GM23248 (cell line): ENCODE measurements around the gene ANKRD42. TPM values are rescaled to one million over a fixed set of nuclear protein-coding genes. Genes with fewer than 3 reads are reported as not detected.
A peak's percentile ranks its signal among the peaks of the same experiment; 100 is the strongest.

ENCODE experiments used
- DNase-seq: peaks from one replicate; pipeline ENCODE4 v3.0.0-alpha.2; 2015
- H2AFZ ChIP-seq: fragments of 200-600 bp; sonication (generic); 2 replicates; pipeline ENCODE4 v1.6.1; 2016; ENCODE audit warnings: antibody characterized with exemption
- H3F3A ChIP-seq: fragments of 200-600 bp; sonication (generic); 2 replicates; pipeline ENCODE4 v1.6.1; 2016; ENCODE audit warnings: mild to moderate bottlenecking, antibody characterized with exemption, mixed run types; ENCODE audit not compliant: insufficient read depth
- H3K27ac ChIP-seq: fragments of 200-600 bp; sonication (generic); 2 replicates; pipeline ENCODE4 v1.5.1; 2016; ENCODE audit warnings: mild to moderate bottlenecking
- H3K27me3 ChIP-seq: fragments of 200-600 bp; sonication (generic); replicated peaks from 2 replicates; pipeline ENCODE4 v1.6.1; 2016; ENCODE audit warnings: mild to moderate bottlenecking; ENCODE audit not compliant: insufficient read depth
- H3K36me3 ChIP-seq: fragments of 200-600 bp; sonication (generic); 2 replicates; pipeline ENCODE4 v1.6.1; 2016; ENCODE audit warnings: low read depth, mild to moderate bottlenecking
- H3K4me1 ChIP-seq: fragments of 200-600 bp; sonication (generic); 2 replicates; pipeline ENCODE4 v1.6.1; 2016; ENCODE audit warnings: mild to moderate bottlenecking; ENCODE audit not compliant: insufficient read depth
- H3K4me2 ChIP-seq: fragments of 200-600 bp; sonication (generic); one replicate; pipeline ENCODE4 v1.6.1; 2016; ENCODE audit warnings: mild to moderate bottlenecking; ENCODE audit not compliant: unreplicated experiment
- H3K4me3 ChIP-seq: fragments of 200-600 bp; sonication (generic); 2 replicates; pipeline ENCODE4 v1.5.1; 2016; ENCODE audit warnings: mild to moderate bottlenecking
- H3K79me2 ChIP-seq: fragments of 200-600 bp; sonication (generic); 2 replicates; pipeline ENCODE4 v1.6.1; 2016; ENCODE audit warnings: mild to moderate bottlenecking; ENCODE audit not compliant: insufficient read depth
- H3K9ac ChIP-seq: fragments of 200-600 bp; sonication (generic); 2 replicates; pipeline ENCODE4 v1.6.1; 2016; ENCODE audit warnings: mild to moderate bottlenecking
- H3K9me2 ChIP-seq: fragments of 200-600 bp; sonication (generic); 2 replicates; pipeline ENCODE4 v1.6.1; 2016; ENCODE audit warnings: mixed run types, mild to moderate bottlenecking, moderate library complexity; ENCODE audit not compliant: insufficient read depth
- H3K9me3 ChIP-seq: fragments of 200-600 bp; sonication (generic); one replicate; pipeline ENCODE4 v1.6.1; 2017; ENCODE audit warnings: low read depth
- H4K20me1 ChIP-seq: fragments of 200-600 bp; sonication (generic); 2 replicates; pipeline ENCODE4 v1.6.0; 2016; ENCODE audit not compliant: insufficient read depth
- EZH2 ChIP-seq: fragments of 200-600 bp; sonication (generic); IDR thresholded peaks from 2 replicates; pipeline ENCODE4 v1.6.1; 2018; ENCODE audit warnings: antibody characterized with exemption, mild to moderate bottlenecking; ENCODE audit not compliant: insufficient read depth, poor library complexity, severe bottlenecking
- EZH2phosphoT487 ChIP-seq: fragments of 200-600 bp; sonication (generic); IDR thresholded peaks from 2 replicates; pipeline ENCODE4 v1.6.1; 2018; ENCODE audit warnings: antibody characterized with exemption, moderate library complexity, mild to moderate bottlenecking, low read depth; ENCODE audit not compliant: insufficient read depth
- WGBS, 2 experiments: methylation state at CpG; one replicate each; pipeline ENCODE4 v1.1.6; 2015 to 2017; ENCODE audit warnings: low lambda C conversion rate in 2 of 2, low coverage in 1 of 2; ENCODE audit errors: missing lambda C conversion rate in 2 of 2; 5-methylcytosine and 5-hydroxymethylcytosine counted together
- in situ Hi-C: fragments of 300-500 bp; cut with MboI; formaldehyde crosslinking; loops from 2 replicates; pipeline ENCODE4 v1.15.0; 2020
- polyA plus RNA-seq: library from polyadenylated mRNA; unstranded; fragments of >200 nt; fragmentation: Nextera tagmentation; extraction: Ambion mirVana; gene quantifications from 2 replicates; pipeline ENCODE4 v1.2.1, GENCODE V29; 2016
- total RNA-seq: library from RNA; depleted of rRNA; stranded (reverse); fragments of >200 nt; shearing (Covaris generic); gene quantifications from 2 replicates; pipeline ENCODE4 v1.2.3, GENCODE V29; 2014

The ANKRD42 gene
- total and polyA plus RNA-seq, 2 experiments from 2014 or later: 17.6 to 17.8 TPM

DNA sequence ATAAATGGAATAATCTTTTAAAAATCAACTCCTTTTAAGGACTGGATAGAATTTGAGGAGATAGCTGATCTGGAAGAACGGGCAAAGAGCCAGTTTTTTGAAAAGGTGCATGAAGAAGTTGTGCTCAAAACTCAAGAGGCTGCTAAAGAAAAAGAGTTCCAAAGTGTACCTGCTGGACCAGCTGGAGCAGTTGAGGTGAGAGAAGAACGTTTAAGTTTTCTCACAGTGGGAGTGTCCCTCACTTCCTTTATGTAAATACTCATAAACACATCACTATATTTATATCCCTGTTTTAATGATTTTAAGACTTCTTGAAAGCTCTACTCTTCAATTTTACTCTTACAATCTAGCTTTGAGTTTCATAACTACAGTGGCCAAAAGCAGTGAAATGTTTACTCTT, 11.7 kb upstream of the ANKRD42 start:
- Histone ChIP-seq H2AFZ (no peak overlapping the region), H3K9ac (no peak overlapping the region), H3K27me3 (no peaks in the 10 kb centered on the region), H3K9me2 (no peaks in the 10 kb centered on the region), H3K4me1 (no peaks in the 10 kb centered on the region), H3F3A (peaks cover 58% of the 10 kb centered on the region), H4K20me1 (0 out of 2 replicates have a peak, but pooled peaks cover 5% of the 10 kb centered on the region), H3K4me3 (no peak overlapping the region), H3K79me2 (peaks cover 75% of the 10 kb centered on the region), H3K9me3 (no peaks in the 10 kb centered on the region), H3K4me2 (no peak overlapping the region), H3K36me3 (peaks cover 86% of the 10 kb centered on the region), H3K27ac (no peak overlapping the region)
- TF ChIP-seq EZH2phosphoT487 (no peak), EZH2 (no peak)
- WGBS, 2 experiments: 49 to 53% methylated on average over 2 of the region's 2 CpGs
- DNase-seq: no peak
- in situ Hi-C loops: no loop called here

DNA sequence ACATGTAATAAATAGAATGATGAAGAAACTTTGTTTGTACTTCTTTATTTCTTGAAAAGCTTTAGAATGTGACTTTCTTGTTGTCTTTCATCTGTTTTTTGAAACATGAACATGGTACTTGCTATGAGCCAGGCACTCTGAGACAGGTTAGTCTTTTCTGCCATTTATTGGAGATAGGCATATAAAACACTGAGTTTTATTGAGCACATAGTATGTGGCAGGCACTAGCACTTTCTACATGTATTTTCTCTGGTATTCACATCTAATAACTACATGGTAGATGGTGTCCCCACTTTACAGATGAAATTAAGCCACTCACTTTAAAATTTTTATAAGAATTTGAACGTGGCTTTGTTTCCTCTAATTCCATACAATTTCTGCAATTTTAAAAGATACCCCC, 7.7 kb upstream of the ANKRD42 start:
- 55 to 68% methylated on average over 1 of the region's 1 CpG for WGBS, 2 experiments
- Histone ChIP-seq H3K9me3 (no peaks in the 10 kb centered on the region), H3K9me2 (no peaks in the 10 kb centered on the region), H2AFZ (no peak overlapping the region), H4K20me1 (0 out of 2 replicates have a peak, but pooled peaks cover 5% of the 10 kb centered on the region), H3F3A (peaks cover 84% of the 10 kb centered on the region), H3K27ac (no peak overlapping the region), H3K36me3 (peaks cover 60% of the 10 kb centered on the region), H3K27me3 (no peaks in the 10 kb centered on the region), H3K4me2 (no peak overlapping the region), H3K79me2 (peaks cover 35% of the 10 kb centered on the region), H3K4me3 (no peak overlapping the region), H3K9ac (no peak overlapping the region), H3K4me1 (no peaks in the 10 kb centered on the region)
- in situ Hi-C loops: no loop called here
- TF ChIP-seq EZH2phosphoT487: no peak
- no peak for TF ChIP-seq EZH2
- no peak for DNase-seq

DNA sequence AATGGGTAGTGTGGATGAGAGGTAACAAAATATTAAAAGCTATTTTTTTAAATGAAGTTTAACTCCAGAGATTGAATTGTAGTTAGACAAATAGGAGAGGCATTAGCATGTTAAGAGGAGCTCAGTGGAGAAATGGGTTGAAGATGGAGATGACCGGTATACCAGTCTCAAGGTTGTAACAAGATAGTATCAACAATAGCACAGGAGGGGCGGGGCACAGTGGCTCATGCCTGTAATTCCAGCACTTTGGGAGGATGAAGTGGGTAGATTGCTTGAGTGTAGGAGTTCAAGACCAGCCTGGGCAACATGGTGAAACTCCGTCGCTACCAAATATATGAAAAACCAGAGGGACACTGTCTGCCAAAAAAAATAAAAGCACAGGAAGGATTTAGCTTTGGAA, 6.0 kb upstream of the ANKRD42 start:
- no peak for DNase-seq
- TF ChIP-seq EZH2phosphoT487 (no peak), EZH2 (no peak)
- no peak overlapping the region for H3K9ac ChIP-seq
- in situ Hi-C loops: no loop called here
- H3K9me2 ChIP-seq: no peaks in the 10 kb centered on the region
- 0 out of 2 replicates have a peak, but pooled peaks cover 5% of the 10 kb centered on the region for H4K20me1 ChIP-seq
- H3K9me3 ChIP-seq: no peaks in the 10 kb centered on the region
- H3K4me2 ChIP-seq: no peak overlapping the region
- H3K27ac ChIP-seq: no peak overlapping the region
- H3K4me3 ChIP-seq: no peak overlapping the region
- peaks cover 54% of the 10 kb centered on the region for H3K36me3 ChIP-seq
- H3K79me2 ChIP-seq: peaks cover 37% of the 10 kb centered on the region
- peaks cover 13% of the 10 kb centered on the region for H3K4me1 ChIP-seq
- peaks cover 81% of the 10 kb centered on the region for H3F3A ChIP-seq
- no peak overlapping the region for H2AFZ ChIP-seq
- H3K27me3 ChIP-seq: no peaks in the 10 kb centered on the region
- WGBS, 2 experiments: 67 to 75% methylated on average over 4 of the region's 4 CpGs

DNA sequence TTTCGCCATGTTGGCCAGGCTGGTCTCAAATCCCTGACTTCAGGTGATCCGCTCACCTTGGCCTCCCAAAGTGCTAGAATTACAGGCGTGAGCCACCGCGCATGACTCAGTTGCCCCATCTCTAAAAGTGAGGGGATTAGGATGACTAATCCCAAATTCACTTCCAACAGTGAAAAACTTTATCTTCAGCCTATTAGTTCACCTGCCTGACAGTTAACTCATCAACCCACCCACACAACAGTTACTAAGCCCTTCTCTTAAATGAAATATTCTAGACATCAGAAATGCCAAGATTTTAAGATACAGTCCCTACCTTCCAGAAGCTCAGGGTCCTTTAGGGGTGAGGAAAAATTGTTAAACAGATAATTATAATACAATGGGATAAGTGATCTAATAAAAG, 2.0 kb upstream of the ANKRD42 start:
- Histone ChIP-seq H3K4me3 (no peak overlapping the region), H3K9me3 (no peaks in the 10 kb centered on the region), H3K9ac (peak overlapping the region; percentile 98; the same call in 1 of the 2 replicates), H2AFZ (no peak overlapping the region), H3K9me2 (no peaks in the 10 kb centered on the region), H3K4me2 (no peak overlapping the region), H3K4me1 (peaks cover 31% of the 10 kb centered on the region), H3F3A (peaks cover 70% of the 10 kb centered on the region), H3K79me2 (peaks cover 41% of the 10 kb centered on the region), H3K36me3 (peaks cover 19% of the 10 kb centered on the region), H3K27ac (no peak overlapping the region), H4K20me1 (no peaks in the 10 kb centered on the region), H3K27me3 (no peaks in the 10 kb centered on the region)
- no peak for TF ChIP-seq EZH2phosphoT487
- TF ChIP-seq EZH2: no peak
- WGBS, 2 experiments: 92 to 99% methylated on average over 5 of the region's 5 CpGs
- in situ Hi-C loops: no loop called here
- DNase-seq: no peak

DNA sequence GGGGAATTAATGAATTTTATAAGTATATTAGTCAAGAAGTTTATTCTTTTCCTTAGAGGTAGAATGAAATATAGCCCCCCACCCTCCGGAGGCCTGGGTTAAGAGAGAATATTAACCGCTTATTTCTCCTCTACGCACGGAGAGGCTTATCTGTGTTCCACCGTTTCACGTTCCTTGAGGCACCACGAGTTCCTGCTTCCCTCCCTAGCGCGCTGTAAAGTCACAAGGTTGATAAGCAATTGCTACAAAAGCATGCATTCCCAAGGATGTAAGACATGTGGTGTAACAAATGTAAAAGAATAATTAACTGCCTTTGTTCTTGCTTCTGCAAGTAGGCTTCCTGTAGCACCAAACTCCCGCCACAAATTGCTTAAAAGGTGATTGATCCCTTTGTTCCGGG, 1.5 kb upstream of the ANKRD42 start:
- in situ Hi-C loops: no loop called here
- no peak for DNase-seq
- Histone ChIP-seq H3K27ac (no peak overlapping the region), H3K9me2 (no peaks in the 10 kb centered on the region), H3K79me2 (peaks cover 46% of the 10 kb centered on the region), H3K4me3 (peak overlapping the region; percentile 90), H3F3A (peaks cover 67% of the 10 kb centered on the region), H3K36me3 (peaks cover 17% of the 10 kb centered on the region; the same call in 1 of the 2 replicates), H3K27me3 (no peaks in the 10 kb centered on the region), H3K9ac (peak overlapping the region; percentile 98), H4K20me1 (no peaks in the 10 kb centered on the region), H3K4me2 (peak overlapping the region; percentile 100), H3K9me3 (no peaks in the 10 kb centered on the region), H3K4me1 (peaks cover 35% of the 10 kb centered on the region), H2AFZ (no peak overlapping the region)
- no peak for TF ChIP-seq EZH2
- no peak for TF ChIP-seq EZH2phosphoT487
- WGBS, 2 experiments: 82 to 83% methylated on average over 11 of the region's 11 CpGs
